GM12891 (cell line): ENCODE results near the gene CEP104.

ENCODE experiments used
- DNase-seq: peaks from one replicate; pipeline ENCODE4 v3.0.0; 2011; ENCODE audit warnings: low spot score; ENCODE audit not compliant: insufficient read length
- FAIRE-seq: peaks from 2 replicates; lab custom pipeline; 2011; peaks lifted over from hg19 to GRCh38; lab: Jason Lieb, UNC
- PAX5 ChIP-seq: IDR thresholded peaks from 2 replicates; pipeline ENCODE4 v1.6.1; 2011; ENCODE audit warnings: low read length, moderate library complexity, mild to moderate bottlenecking; ENCODE audit not compliant: insufficient read depth, severe bottlenecking
- POLR2A ChIP-seq: IDR thresholded peaks from 2 replicates; pipeline ENCODE4 v1.6.1; 2011; ENCODE audit warnings: low read depth, low read length, control low read depth
- POLR2AphosphoS5 ChIP-seq: IDR thresholded peaks from 2 replicates; pipeline ENCODE4 v1.6.1; 2011; ENCODE audit warnings: low read depth, low read length, control low read depth
- POU2F2 ChIP-seq: IDR thresholded peaks from 2 replicates; pipeline ENCODE4 v1.6.1; 2011; ENCODE audit warnings: low read depth, mild to moderate bottlenecking, control low read depth, low read length, moderate library complexity
- SPI1 ChIP-seq: IDR thresholded peaks from 2 replicates; pipeline ENCODE4 v1.6.1; 2011; ENCODE audit warnings: low read depth, low read length, control low read depth
- TAF1 ChIP-seq: IDR thresholded peaks from 2 replicates; pipeline ENCODE4 v1.6.1; 2011; ENCODE audit warnings: low read depth, low read length, control low read depth

Gene CEP104

GRCh38 chr1:3885611-3886010 is 28.6 kb upstream of the CEP104 start:
- TF ChIP-seq POLR2AphosphoS5 (no peak), POU2F2 (no peak), PAX5 (no peak), POLR2A (no peak), SPI1 (no peak), TAF1 (no peak)
- FAIRE-seq, result no peak
- DNase-seq, result no peak

DNA sequence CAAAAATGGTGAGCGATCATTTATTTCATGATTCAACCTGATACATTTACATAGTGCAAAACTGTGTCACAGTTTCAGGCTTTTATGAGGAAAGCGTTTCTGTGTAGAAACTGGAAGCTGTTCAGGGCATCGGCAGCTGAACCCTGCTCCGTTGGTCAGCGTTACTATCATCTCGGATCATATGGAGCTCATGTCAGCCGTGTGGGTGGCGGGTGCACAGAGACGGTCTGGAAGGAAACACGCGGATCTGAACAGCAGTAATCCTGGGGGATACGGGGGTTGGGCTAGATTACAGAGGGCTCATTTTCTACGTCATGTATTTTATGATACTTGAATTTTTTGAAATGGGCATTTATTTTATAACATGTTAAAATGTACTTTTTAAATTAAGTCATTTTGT is 28.0 kb upstream of the CEP104 start:
- no peak for DNase-seq
- no peak for TF ChIP-seq POLR2A
- no peak for TF ChIP-seq SPI1
- no peak for TF ChIP-seq POLR2AphosphoS5
- no peak for TF ChIP-seq PAX5
- FAIRE-seq, result no peak

DNA sequence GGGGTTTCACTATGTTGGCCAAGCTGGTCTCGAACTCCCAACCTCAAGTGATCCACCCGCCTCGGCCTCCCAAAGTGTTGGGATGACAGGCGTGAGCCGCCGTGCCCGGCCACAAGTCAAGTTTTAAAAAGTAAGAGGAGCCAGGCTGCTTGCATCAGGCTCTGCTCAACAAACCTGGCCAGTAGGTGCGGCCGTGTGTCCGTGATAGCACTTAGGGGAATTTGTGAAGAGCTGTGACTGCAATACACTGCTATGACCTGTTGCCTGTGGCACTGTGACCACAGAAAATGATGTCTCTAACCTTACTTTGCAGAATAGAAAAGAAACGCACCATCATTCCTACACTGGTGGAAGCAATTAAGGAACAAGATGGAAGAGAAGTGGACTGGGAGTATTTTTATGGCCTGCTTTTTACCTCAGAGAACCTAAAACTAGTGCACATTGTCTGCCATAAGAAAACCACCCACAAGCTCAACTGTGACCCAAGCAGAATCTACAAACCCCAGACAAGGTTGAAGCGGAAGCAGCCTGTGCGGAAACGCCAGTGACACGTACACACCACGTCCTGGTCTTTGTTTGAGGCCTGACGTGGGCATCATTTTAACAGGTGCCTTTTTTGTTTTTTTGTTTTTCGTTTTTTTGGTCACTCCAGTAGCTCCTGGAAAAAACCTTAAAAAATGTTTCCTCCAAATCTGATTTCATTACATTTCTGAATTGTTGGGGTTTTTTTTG is 26.3 kb upstream of the CEP104 start:
- FAIRE-seq (no peak), DNase-seq (no peak)
- TF ChIP-seq POLR2AphosphoS5 (no peak), TAF1 (no peak), POU2F2 (no peak), SPI1 (no peak)

- DNase-seq (no peak), FAIRE-seq (no peak)
- no peak for TF ChIP-seq PAX5
- no peak for TF ChIP-seq POLR2AphosphoS5
- TF ChIP-seq SPI1, result 0 out of 2 replicates have a peak, but pooled peaks have one; percentile 5
Observed at GRCh38 chr1:3881193-3881480, 24.1 kb upstream of the CEP104 start.

DNA sequence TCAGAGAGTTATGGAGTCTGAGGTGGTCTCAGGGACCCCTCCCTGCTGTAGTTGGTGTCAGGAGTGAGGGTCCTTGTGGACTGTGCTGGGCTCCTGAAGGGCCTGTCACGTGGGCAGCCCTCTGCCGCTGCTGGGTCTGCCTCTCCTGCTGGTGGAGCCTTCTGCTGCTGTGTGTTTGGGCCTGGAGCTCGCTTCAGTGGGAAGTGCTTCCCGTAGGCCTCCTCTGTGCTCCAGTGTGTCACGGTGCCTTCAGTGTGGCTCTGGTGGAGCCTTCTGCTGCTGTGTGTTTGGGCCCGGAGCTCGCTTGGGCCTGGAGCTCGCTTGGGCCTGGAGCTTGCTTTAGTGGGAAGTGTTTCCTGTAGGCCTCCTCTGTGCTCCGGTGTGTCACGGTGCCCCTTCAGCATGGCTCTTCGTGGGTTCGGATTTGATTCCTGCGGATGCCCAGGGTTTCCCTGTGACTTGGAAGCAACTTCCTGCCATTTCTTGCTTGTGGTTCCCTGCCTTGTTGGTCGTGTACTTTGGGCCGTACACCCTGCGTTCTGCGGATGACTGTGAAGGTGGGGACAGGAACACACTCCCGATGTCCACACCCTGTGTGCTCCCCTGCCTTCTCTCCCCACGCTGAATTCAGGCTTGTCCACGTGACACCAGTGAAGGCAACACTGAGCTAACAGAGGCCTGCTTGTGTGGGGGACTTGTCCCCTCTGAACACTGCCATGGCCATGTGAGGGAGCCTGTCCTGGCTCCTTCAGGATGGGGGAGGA is 23.6 kb upstream of the CEP104 start:
- TF ChIP-seq POLR2A (no peak), TAF1 (no peak), POLR2AphosphoS5 (no peak), SPI1 (no peak), PAX5 (no peak), POU2F2 (no peak)
- FAIRE-seq, result no peak
- no peak for DNase-seq

DNA sequence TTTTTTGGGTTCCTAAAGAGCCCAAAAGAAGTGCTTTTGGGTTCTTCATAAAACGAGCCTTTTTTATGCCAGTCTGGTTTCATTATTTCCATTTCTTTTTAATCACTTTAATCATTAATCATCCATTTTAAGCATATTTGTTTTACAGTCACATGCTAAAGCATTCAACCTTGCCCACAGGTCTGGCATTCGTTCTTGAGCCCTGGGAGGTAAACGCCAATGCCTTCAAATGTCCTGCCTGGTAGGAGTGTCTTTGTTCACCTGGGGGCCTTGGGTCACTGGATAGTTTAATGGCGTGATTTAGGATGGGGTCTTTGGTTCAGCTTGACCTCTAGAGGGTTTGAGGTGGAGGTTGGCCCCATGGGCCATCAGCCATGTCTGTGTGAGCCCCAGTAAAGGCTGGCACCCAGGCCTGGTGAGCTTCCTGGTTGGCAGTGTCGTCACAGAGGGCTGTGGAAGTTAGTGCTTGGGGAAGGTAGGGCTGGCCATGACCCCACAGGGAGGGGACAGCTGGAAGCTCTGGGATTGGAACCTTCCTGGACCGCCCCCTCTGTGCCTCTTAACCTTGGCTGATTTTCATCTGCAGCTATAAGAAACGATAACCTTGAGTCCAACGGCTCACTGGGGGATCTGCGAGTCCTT is 22.9 kb upstream of the CEP104 start:
- FAIRE-seq, result no peak
- DNase-seq, result no peak
- TF ChIP-seq PAX5 (no peak), TAF1 (no peak), SPI1 (no peak), POLR2AphosphoS5 (no peak)

- no peak for DNase-seq
- FAIRE-seq, result no peak
- TF ChIP-seq TAF1 (no peak), POU2F2 (no peak), POLR2AphosphoS5 (no peak), PAX5 (no peak), SPI1 (no peak), POLR2A (no peak)
Observed at GRCh38 chr1:3879099-3879498, 22.1 kb upstream of the CEP104 start.

DNA sequence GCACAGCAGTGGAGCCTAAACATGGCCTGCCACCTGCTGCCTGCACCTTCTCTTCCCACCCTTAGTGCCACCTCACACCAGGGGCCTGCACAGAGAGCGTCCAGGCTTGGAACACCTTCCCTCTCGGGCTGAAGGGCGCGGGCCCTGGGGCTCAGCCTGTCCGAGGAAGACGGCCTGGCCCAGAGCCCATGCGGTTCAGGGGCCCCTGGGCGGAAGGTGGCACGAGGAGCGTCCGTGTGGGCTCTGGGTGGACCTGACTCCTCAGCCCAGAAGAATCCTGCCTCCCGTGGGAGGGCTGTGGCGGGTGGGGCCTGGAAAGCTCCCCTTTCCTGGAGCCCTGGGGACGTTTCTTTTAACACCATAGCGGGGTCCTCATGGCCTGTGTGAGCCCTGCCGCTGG is 19.7 kb upstream of the CEP104 start:
- TF ChIP-seq SPI1, result no peak
- FAIRE-seq (no peak), DNase-seq (no peak)

DNA sequence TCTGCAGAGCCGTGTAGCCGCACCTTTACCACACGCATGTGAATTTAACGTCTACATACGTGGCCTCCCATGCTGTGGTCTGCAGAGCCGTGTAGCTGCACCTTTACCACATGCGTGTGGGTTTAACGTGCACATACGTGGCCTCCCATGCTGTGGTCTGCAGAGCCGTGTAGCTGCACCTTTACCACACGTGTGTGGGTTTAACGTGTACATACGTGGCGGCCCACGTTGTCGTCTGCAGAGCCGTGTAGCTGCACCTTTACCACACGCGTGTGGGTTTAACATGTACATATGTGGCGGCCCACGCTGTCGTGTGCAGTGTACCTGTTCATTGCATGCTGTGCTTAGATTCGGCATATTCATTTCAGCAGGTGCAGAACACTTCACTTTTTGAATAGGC is 17.7 kb upstream of the CEP104 start:
- DNase-seq (no peak), FAIRE-seq (no peak)
- TF ChIP-seq POU2F2, result no peak
- TF ChIP-seq POLR2AphosphoS5, result no peak

- DNase-seq, result no peak
- no peak for FAIRE-seq
- no peak for TF ChIP-seq PAX5
- no peak for TF ChIP-seq POLR2AphosphoS5
- no peak for TF ChIP-seq SPI1
- no peak for TF ChIP-seq POLR2A
- TF ChIP-seq TAF1, result no peak
- no peak for TF ChIP-seq POU2F2
Observed at GRCh38 chr1:3872546-3872945, 15.5 kb upstream of the CEP104 start.
